ENCODE results near the gene MRGPRF.

Gene MRGPRF

DNA sequence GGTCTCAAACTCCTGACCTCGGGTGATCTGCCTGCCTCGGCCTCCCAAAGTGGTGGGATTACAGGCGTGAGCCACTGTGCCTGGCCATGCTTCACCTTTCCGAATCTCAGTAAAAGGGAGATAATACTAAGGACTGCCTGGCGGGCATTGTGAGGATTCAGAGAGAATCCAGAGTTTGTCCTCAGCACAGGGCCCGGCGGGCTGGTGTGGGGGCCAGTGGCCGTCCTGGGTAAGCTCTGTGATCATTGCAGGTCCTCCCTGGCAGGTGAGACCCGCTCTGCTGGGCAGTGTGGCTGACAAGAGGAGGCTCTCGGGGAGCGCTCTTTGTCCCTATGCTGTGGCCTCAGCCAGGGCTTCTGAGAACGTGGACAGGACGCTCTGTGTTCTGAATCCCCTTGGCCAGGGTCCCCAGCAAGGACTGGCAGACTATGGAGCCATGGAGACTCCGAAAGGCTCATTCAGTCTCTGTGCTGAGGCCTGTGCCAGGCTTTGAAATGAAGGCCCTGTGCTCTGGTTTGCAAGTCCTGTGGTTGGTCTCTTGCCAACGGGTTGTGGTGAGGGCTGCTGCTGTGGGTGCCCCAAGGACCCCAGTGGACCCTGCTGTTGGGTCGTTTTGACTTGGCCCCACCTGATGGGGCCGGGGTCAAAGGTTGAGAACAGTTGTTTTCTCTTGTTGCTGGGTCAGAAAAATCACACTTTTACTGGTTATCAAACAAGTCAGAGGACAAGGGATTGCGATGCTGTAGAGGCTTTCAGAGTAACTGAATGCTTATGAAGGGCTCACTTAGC, 37.7 kb upstream of the MRGPRF start:
- DNase-seq, result no peak

DNA sequence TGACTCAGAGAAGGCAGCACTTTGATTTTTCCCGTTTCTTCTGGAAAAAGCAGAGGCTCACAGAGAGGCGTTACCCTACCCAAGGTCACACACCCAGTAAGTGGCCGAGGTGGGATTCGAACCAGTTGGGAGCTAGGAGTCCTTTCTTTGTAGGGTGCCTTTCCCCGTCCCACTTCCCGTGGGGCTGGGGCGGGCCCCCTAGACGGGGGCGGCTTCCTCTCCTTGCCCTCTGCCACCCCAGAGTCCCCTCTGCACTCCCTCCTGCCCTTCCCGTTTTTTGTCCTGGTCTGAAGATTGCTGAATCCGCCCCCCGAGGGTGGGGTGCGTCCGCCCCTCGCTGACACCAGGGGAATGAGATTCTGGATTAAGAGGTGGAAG, 36.4 kb upstream of the MRGPRF start:
- DNase-seq, result no peak

DNA sequence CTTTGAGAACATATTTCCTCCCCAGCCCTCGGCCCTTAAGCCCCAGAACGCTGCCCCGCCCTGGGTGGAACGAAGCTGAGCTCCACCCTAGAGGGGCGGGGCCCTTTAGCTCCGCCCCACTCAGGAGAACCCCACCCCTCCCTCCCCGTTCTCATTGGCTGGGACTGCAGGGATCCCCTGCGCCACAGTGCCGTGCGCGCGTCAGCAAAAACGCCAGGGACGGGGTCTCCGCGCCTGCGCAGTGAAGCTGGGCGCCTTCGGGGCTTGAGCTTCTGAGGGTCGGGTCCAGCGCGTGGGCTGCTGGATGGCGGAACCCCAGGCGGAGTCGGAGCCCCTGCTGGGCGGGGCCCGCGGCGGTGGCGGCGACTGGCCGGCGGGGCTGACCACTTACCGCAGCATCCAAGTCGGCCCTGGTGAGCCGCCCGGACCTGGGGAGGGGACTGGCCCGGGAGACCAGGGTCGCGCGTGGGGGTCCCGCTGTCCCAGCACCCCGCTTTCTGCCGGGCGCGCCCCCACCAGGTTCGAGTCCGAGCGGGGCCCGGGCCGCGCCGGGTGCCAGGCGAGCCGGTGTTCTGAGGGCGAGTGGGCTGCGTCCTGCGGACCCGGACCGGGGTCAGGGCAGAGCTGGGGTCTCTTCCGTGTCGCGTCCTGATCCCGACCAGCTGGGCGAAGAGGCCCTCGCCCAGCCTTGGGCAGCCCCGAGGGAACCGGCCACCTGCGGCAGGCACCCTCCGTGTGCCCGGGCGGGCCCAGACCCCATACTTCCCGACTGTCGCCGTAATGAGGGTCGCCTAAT, 35.8 kb upstream of the MRGPRF start, which contains the start of gene TPCN2:
TSS of gene TPCN2 (plus strand) at position 239 of the 796 bp plus-strand sequence. CDS start at position 305, 66 bp downstream.
- DNase-seq, result peak; percentile 94

- no peak for DNase-seq
These were observed 35.1 kb upstream of the MRGPRF start for GRCh38 chr11:69048031-69048693.

DNA sequence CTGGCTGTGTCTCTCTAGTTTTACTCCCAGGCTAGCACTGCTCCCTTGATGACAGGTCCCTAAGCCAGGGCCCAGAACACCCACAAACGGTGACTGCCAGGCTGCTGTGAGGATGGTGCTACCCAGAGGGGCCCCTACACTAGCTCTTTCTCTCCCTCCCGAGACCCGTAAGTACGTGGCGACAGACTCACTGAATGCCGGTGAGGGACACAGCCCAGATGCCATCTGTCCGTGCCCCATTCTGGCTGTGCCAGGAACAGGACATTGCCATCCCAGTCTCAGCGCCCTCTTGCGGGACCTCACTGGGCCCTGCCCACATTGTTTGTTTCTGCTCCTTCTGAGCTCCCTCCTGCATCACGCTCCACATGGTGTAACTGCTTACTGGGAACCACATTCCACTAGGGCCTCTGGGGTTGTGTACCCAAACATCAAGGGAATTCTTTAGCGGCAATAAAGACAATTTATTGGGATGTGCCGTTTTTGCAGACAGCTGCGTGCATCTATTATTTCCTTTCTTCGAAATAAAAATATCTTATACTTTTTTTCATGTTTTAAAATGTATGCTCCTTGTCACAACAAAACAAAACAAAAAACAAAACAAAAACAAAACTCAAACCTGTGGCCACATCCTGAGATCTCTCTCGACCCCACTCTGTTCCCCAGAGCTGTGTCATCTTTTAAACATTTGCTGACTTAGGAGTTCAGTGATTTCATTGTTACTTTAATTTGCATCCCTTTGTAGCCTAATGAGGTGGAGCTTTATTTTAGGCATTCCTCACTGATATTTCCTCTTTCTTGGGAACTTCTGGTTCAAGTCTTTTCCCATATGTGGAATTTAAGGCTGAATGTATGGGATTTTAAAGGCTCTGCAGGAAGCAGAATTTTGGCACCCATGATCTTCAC, 31.3 kb upstream of the MRGPRF start:
- DNase-seq, result peak; percentile 76

GRCh38 chr11:69041516-69041915, 28.5 kb upstream of the MRGPRF start:
- DNase-seq, result no peak

DNA sequence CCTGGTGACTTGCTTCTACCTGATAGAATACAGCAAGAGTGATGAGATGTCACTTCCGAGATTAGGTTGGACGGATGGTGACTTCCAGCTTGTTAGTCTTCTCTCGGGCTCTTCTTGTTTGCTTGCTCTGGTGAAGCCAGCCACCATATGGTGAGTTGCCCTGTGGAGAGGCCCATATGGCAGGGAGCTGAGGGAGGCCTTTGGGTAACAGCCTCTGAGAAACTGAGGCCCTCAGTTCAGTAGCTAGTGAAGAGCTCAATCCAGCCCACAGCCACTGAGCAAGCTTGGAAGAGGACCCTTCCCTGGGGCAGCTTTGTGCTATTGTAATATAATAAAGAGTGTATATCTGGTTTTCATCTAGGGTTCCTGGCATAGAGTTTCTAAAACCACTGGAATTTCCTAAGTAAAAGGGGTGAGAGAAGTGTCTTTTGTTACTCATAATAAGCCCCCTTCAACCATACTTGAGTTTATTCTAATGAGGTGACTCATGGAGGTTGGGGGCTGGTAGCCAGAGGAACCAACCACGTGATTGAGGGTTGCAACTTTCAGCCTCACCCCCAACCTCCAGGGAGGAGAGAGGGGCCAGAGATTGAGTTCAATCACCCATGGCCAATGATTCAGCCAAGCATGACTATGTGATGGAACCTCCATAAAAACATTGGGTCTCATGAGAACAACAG, 27.7 kb upstream of the MRGPRF start:
- DNase-seq, result no peak

GRCh38 chr11:69040051-69040450, 27.0 kb upstream of the MRGPRF start:
- DNase-seq, result no peak

DNA sequence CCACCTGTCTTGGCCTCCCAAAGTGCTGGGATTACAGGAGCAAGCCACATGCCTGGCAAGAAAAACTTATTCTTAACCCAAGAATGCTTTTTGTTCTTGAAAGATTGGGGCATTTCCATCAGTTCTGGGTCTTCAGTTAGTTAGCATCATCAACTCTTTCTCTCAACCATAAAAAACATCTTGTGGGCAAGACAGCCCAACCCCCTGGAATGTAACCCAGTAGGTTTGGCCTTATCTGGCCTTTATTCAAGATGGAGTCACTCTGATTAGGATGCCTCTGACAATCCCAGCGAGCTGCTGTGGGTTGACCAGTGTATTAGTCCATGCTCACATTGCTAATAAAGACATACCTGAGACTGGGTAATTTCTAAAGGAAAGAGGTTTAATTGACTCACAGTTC, 26.5 kb upstream of the MRGPRF start:
- no peak for DNase-seq

GRCh38 chr11:69037544-69037943, 24.5 kb upstream of the MRGPRF start:
- DNase-seq, result no peak

DNA sequence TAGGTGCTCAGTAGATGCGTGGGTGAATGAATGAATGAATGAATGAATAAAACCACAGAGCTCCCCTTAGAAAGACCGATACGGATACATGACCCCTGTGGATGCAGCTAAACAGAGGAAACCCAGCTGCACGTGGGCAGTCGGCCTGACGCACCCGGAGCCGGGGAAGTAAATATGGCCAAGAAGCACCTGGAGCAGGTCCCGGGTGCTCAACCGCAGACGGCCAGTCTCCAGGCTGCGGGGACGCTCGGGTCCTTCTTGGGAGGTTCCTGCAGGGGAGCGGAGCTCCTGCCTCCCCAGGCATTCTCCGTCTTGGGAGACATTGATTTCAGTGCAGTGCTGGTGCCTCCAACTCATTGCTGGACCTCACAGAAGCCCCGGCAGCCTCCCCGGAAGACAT, 24.0 kb upstream of the MRGPRF start:
- DNase-seq, result no peak

DNA sequence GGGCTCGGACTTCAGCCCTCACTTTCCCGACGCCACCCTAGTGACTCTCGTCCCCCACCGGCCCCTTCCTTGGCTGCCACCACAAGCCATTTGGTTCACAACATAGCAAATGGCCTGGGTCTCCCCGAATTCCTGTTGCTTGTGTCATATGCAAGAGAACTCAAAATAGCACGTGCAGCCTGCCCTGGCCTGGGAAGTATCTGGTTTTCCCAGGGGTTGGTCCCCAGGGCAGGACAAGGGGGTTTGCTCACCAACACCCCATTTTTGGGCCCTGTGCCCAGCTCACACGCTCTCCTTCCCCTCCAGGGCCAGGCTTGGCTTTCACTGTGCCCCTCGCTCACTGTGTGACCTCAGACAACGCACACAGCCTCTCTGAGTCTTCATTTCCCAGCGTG, 22.9 kb upstream of the MRGPRF start:
- DNase-seq, result no peak

GRCh38 chr11:69035150-69035945, 22.3 kb upstream of the MRGPRF start:
- DNase-seq, result no peak

DNA sequence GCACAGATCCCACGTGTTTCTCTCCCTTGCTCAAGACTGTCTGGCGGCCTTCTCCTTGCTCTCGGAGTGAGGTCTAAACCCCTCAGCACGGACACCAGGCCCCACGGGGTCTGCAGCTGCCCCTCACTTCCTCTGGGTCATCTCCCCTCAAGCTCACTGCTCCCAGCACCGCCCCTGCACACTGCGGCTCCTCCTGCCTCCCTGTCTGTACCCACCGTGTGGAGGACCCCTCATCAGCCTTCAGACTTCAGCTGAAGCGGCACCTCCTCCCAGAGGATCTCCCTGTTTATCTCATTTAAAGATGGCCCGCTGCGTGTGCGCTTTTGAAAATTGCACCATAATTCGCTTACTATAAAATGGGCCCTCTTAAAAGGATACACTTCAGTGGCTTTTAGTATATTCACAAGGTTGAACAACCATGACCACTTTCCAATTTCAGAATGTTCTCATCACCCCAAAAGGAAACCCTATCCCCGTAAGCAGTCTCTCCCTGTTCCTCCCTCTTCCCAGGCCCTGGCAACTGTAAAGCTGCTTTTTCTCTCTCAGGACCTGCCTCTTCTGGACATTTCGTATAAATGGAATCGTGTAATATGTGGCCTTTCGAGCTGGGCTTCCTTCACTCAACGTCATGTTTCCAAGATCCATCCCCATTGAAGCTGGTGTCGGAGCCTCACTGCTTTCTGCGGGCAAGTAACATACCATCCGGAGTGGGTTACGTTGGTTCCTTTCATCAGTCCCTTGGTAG, 21.2 kb upstream of the MRGPRF start:
- DNase-seq, result no peak

- DNase-seq, result no peak
These were observed 20.4 kb upstream of the MRGPRF start for GRCh38 chr11:69033431-69033830.

- DNase-seq, result no peak
These were observed 19.8 kb upstream of the MRGPRF start for GRCh38 chr11:69032833-69033232.

- DNase-seq, result no peak
These were observed 17.3 kb upstream of the MRGPRF start for GRCh38 chr11:69030301-69030700.

DNA sequence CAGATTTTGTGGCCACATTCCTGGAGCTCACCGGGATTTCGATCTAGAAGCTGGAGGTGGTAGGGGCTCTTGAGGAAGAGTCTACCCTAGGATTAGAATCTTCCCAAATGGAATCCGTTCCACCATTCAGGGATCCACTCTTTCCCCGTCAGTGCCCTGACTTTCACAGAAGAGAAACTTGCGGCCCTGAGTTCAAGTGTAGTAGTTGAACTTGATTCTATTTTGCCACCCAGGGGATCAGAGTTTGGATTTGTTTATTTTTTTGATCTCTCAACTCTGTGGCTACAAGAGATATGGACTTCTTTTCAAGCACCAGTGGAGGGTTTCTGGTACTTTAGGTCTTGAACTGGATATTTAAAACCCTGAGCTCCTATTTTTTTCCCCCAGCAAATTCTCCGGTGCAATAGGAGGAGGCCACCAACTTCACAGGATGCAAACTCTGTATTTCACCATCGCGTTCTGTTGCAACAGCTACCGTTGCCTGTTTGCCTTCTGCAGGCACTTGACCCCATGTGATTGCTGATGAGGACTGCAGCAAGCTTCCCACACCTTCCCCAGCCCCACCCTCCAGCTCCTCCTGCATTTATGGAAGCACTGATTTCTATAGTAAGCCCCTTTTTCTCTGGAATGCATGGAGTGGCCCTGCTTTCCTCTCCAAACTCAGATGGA, 14.8 kb upstream of the MRGPRF start:
- no peak for DNase-seq

- no peak for DNase-seq
These were observed 11.5 kb upstream of the MRGPRF start for GRCh38 chr11:69024509-69024908.

GRCh38 chr11:69022260-69022659, 9.2 kb upstream of the MRGPRF start:
- no peak for DNase-seq
